22Rv1 (cell line): Measurements from ENCODE around the gene OR52M1.

Experiments
- ZFX ChIP-seq: fragments of 450-650 bp; IDR thresholded peaks from 2 replicates; pipeline ENCODE4 v1.6.1; 2017; ENCODE audit warnings: antibody characterized with exemption, borderline replicate concordance
- TF ChIP-seq, protein P1 (sequence below): fragments of 450-650 bp; IDR thresholded peaks from 2 replicates; pipeline ENCODE4 v1.5.1; 2017; ENCODE audit warnings: mild to moderate bottlenecking

DNA sequence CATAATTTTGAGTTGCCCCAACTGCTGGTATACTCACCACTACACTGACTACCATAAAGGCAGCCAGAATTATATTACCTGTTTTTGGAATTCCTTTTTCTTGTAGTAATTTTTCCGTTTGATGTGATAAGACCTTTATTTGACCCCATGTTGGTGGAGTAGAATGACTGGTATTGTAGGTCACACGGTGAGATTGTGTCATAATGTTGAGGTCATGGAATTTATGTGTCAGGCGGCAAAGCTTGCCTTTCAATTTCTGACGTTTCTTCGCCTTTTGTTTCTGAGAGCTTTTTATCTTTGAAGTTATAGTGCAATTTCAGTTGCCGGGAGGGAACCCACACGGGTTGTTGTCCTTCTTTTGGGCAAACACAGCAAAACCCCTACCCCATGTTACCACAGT lies 49.5 kb upstream of the OR52M1 start:
- TF ChIP-seq, protein P1, sequence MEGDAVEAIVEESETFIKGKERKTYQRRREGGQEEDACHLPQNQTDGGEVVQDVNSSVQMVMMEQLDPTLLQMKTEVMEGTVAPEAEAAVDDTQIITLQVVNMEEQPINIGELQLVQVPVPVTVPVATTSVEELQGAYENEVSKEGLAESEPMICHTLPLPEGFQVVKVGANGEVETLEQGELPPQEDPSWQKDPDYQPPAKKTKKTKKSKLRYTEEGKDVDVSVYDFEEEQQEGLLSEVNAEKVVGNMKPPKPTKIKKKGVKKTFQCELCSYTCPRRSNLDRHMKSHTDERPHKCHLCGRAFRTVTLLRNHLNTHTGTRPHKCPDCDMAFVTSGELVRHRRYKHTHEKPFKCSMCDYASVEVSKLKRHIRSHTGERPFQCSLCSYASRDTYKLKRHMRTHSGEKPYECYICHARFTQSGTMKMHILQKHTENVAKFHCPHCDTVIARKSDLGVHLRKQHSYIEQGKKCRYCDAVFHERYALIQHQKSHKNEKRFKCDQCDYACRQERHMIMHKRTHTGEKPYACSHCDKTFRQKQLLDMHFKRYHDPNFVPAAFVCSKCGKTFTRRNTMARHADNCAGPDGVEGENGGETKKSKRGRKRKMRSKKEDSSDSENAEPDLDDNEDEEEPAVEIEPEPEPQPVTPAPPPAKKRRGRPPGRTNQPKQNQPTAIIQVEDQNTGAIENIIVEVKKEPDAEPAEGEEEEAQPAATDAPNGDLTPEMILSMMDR, result no peak
- TF ChIP-seq ZFX, result no peak
